HG02981 (cell line): ENCODE results near the gene PLEKHM3.
"Not testable (repeated sequence)": the region's sequence is repeated elsewhere in the genome, so short reads cannot be mapped to it uniquely, and the experiment has no call there.

Source experiments
- ATAC-seq: cut with Tn5 transposase; IDR thresholded peaks from one replicate; pipeline ENCODE4 v1.9.1; 2021; ENCODE audit warnings: mild to moderate bottlenecking, moderate library complexity; ENCODE audit not compliant: unreplicated experiment

Gene PLEKHM3

DNA sequence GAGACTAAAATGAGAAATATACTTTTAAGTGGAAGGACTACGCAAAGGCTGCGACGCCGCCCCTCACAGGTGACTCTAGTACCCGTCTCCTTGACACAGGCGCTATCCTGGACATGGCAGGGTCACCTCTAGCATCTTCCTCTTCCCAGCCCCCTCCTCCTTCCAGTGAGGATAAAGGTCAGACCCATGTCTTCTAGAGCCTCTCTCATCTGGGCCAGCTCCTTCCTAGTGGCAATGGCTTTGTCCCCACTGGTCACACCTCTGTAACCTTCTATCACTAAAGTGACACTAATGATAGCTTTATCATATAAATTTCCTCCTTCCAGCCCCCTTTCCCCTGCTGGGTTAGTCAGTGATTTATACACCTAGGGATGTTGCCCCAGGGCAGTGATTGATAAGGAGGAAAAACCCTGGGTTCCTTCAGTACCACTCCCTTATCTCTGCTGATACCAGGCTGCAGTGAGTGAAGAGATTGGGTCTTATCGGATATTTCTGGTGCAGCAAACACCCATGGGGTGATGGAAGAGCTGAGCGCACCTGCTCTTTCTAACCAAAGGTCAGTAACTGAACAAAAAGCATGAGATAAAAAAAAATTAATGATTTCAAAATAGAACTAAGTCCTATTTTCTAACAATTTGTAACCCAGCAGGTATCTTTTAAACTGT, 193.6 kb downstream of the PLEKHM3 start:
- ATAC-seq: no peak

DNA sequence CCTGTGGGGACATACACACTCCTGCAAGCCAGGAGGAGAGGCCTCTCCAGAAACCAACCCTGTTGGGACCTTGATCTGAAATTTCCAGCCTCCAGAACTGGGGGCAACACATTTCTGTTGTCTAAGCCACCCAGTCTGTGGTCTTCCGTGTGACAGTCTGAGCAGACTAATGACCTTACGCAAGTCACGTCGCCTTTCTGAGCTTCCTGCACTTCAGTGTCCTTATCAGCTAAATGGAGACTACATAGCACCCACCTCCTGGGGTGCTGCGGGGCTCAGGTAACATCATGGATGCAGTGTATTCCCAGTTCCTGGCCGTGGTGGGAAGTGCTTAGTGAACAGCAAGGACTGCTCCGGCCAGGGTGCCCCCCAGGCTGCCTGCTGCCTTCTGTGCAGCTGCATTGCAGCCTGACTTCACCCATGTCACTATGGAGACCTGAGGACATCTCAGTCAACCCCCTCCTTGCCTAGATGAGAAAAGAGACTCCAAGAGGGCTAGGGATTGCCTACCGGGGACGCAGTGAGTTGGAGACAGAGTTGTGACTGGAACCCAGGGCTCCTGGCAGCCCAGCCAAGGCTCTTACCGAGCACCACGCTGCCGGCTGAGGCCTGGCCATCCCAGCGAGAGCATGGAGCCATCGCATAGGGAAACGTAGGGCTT, 194.4 kb downstream of the PLEKHM3 start:
- ATAC-seq: no peak

DNA sequence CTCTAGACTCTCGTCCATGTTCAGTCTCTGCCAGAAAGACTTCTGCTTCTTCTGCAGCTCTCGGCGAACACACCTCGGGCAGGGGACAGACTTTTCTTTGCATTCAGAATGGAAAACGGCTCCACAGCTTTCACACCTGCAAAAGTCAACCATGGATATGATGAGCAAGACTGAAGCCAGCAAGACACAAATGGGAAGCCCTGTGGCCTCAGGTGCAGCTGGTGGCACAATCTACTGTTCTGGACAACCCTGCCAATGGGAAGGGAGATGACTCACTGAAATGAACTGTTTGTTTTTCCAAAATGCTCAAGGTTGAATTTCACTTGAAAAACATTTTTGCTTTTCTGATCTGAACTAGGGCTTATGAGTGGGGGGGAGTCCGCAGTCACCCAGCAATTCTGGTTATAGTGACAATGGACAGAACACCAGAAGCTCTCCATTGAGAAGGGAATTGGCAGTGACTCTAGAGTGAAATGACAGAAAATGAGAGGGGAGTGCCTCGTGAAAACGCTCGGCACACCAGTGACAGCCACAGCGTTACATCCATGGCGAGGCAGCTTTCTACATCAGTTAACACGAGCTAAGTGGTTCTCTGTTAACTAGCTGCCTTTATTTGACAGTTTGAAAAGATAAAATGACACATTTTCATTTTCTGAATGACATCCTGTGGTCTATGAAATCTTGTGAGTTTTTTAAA, 196.8 kb downstream of the PLEKHM3 start:
- ATAC-seq: no peak

DNA sequence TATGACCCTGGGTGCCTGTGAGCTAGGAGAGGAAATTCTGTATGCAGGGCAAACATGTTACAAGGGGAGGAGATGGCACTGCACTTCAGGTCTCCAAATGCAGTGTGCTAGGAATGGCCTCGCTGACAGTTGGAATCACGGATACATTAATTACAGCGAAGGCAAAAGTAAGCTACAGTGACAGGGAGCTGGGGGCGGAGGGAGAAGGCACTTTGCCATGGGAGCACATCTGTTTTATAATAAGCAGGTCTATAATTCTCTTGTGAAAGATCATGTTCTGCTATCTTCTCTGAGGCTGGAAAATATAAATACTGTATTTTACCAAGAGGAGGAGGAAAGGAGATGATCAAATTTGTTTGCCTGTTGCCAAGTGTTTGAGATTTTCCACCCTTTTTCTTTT, 199.3 kb downstream of the PLEKHM3 start:
- no peak for ATAC-seq

DNA sequence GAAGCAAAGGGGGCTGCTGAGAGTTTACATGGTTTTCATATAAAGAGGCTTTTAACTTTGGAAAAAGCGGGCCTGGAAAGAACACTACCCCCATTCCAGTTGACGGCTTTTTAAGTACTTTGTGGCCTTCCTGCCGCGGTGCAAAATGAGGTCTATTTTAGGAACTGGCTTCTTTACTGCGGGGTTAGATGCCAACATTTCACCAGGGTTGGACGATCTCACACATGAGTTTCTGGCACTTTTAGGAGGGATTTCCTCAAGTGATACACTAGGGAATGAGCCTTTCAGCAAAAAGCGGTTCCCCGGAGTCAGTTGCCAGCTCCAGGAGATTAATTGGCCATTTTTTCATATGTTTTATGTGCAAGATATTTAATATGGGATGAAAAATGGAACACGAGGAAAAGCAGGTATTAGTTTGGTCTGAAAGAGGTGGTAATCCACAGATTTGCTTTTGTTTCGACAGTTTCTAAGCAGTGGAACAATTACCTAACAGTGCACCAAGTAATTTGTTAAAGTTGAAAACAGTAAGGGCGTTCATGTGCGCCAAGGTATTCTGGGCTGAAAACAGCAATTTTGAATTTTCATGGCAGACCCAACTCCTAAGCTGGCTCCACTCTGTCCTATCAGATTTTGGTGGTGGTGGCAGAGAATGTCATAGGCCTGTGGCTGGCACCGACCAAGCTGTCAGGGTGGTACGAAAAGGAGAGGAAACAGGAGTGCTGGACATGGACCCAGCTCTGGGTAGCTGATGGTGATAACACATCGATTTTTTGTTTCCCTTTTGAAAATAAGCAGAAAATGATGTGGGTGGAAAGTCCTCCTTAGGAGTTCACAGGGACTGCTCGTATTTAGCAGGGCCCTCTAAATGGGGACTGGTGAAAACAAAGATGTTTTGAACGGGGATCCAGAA, 200.0 kb downstream of the PLEKHM3 start:
- ATAC-seq: no peak

DNA sequence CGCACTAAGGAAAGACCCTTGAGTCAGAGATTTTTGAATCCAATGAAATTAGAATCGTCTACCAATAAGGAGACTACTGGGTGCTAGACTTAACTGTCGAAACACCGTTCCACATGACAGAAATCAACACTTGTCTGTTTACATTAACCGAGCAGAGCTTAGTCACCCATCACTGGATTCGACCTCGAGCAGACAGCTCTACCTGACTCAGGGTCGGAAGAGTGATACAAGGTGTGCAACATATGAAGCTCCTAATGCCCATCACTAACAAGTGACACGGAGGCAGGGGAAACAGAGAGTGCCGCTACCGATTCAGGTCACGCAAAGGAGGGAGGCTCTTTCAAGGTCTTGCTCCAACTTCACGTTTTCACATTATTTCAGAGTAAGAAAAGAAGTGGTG, 201.5 kb downstream of the PLEKHM3 start:
- no peak for ATAC-seq

DNA sequence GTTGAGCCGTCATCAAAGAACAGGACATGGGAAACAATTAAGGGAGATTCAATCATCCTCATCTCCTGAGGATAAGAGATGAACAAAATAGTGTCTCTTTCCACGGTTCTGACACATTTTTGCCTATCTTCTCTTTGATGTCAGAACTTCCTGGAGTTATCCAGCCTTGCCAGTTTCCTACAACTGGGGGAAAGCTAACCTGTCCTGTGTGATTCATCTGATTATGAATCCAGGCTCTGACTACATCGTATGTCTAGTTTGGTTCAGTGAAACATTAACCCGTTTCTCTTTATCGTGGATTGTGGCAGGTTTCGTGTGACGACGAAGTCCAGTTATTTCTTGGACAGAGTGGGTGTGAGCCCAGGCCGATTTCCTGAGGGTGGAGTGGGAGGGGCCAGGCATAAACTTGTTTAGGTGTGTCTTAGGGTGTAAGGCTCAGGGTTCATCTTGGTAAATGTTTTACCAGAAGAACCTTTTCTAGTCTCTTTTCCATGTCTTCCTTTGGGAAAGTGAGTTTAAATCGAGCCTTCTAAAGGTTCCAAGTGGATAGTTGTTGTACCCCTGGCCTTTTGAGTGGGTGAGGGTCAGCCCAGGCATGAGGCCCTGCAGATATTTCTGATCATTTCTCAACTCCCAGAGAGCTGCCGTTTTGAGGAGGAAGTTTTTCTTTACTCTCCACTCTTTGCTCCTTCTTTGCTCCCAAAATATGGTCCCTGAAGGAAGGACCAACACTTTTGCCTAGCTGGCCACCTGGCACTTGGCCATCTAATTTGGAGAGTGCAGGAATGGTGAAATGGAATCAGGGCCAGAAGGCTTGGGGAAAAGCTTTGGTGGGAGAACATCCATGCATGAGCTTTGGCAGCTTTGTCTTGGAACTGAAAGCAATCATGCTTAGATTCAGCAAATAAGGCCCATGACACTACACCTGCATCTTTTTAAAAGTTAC, 205.2 kb downstream of the PLEKHM3 start:
- no peak for ATAC-seq

DNA sequence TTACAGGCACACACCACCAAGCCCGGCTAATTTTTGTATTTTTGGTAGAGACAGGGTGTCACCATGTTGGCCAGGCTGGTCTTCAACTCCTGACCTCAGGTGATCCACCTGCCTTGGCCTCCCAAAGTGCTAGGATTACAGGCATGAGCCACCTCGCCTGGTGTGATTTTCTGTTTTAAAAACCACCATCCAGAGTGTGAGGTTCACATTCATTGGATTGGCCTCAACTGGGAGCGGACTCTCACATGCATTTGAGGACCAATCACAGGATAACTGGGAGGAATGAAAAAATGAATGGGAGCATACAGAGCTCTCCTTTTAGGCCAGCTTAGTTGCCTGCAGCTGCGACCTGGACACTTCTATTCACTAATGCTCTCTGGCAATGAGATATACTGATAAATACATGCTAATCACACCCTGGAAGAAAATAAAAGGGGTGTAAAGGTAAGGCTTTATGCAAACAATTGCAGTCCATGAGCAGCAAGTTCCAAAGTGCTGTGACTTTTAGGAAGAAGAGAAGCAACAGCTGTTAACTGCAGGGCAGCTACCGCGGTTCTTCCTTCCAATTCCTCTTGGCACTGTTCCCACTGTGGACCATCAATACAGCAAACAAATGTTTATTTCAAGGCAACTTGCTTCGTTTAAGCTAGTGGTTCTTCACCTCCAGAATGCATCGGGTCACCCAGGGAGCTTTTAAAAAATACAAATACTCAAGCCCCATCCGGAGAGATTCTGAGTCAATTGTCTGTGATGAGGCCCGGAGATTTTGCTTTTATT, 206.1 kb downstream of the PLEKHM3 start:
- no peak for ATAC-seq

DNA sequence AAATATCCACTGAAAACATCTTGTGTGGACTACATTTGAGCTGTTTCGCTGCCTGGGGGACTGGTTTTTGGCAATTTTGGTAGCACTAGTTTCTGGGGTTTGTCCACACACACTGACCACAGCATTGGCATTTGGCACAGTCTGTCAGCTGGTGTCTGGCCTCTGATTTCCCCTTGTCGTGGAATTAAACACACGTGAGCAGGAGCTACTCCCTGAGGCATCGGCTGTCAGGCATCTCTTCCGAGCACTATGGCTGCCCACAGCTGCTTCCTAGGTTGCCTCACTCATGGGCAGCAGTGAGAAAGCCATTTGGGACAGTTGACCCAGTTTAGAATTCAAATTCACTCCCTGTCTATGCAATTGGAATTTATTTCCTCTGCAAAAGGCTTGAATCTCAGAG, 208.8 kb downstream of the PLEKHM3 start:
- ATAC-seq: no peak

DNA sequence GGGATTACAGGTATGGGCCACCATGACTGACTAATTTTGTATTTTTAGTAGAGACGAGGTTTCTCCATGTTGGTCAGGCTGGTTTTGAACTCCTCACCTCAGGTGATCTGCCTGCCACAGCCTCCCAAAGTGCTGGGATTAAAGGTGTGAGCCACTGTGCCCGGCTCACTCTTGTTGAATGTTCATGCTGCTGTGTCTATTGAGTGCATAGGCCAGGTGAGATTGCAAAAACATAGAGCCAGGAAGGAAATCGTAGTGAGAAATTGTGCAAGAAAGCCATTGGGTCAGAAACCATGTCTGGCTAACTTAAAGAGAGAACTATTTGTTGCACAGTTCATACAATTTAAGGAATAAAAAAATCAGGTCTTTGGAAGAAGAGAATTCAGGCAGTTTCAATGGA, 210.1 kb downstream of the PLEKHM3 start:
- ATAC-seq: no peak

DNA sequence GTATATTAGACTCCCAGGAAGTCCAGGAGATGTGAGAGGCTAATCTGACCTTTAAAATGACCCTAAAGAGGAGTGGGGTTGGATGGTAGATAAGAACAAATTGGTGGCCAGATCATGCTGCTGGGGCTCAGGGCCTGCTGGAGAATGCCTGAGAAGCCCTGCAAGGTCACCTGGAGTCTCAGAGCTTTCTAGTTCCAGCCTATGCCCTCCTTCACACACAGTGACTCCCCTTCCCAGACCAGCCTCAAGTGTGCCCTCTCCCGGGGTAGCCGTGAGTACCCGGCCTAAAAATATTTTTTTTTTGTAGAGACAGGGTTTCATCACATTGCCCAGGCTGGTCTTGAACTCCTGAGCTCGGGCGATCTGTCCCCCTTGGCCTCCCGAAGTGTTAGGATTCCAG, 211.4 kb downstream of the PLEKHM3 start:
- no peak for ATAC-seq

DNA sequence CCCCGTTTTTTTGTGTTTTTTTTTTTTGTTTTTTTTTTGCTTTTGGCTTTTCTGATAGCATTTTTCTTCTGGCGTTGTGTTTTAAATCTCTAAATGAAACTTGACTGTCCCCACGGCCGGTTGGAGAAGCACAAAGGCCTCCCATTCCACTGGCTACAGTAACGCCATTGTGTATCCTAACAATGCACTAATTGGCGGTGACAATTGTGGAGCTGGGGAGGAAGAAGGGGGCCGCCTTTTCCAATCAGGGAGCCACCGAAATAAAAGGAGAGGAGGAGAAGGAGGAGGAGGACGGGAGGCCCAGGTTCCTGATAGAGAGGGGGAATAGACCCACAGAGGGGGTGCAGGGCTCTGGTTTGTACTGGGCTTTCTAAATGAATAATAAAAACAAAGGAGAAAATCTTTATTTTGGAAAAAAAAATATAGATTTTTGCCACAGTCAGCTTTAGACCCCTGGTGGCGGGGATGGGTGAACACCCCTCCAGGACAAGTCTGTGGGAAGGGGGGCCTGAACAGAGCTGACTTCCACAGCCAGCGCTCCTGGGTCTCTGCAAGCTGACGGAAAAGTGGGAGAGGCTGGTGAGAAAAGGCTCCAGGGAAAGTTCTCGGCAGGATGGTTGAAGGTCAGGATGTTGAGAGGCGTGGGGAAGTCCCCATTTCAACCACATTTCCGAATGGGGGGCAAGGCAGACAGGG, 212.0 kb downstream of the PLEKHM3 start:
- no peak for ATAC-seq

DNA sequence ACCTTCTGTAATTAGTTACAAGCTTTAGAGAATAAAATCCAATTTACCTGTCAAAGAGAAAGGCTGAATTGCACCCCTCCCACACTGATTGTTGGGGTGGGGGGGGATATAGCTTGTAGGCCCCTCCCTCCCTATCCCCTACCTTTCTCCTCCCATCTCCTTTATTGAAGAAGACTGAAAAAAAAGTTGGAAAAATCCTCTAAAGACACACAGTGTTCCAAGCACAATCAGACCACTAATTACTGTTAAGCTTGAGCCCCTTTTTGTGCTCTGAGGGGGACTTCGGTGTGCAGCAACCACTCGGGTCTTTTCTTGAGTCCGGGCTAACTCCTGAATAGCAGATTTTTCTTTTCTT, 212.6 kb downstream of the PLEKHM3 start:
- ATAC-seq: no peak

DNA sequence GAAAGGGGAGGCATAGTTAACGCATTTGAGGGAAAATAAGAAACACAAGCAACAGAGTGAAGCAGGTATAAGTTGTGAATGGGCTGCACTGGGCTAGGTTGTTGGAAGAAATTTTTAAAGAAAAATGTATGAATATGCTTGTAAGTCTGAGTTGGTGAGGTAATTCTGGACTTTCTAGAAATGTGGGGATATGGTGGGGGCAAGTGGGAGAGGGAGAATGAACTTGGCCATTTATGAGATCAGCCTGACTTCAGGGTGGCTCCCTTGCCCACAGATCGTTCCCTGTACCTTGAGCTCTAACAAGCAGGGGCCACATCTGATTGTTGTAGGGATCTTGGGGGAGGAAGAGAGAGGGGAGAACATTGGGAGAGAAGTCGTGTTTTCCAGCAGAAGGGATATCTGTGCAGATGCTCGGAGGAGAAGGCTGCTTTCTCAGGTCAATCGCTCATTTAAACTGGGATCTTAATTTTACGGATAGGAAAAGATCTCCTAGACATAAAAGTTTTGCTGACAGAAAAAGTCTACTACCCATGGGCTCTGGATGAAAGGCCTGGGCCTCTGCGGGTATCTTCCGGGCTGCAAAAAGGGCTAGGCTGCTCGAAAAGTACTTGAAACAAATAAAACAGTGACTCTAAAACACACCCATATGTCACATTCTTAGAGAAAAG, 213.1 kb downstream of the PLEKHM3 start:
- ATAC-seq: no peak

DNA sequence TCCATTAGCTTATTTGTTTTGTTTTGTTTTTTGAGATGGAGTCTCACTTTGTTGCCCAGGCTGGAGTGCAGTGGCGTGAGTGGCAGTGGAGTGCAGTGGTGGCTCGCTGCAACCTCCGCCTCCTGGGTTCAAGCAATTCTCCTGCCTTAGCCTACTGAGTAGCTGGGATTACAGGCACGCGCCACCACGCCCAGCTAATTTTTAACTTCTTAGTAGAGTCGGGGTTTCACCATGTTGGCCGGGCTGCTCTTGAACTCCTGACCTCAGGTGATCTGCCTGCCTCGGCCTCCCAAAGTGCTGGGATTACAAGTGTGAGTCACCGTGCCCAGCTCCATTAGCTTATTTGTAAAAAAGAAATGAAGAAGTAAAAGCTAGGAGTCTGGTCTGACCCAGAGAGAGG, 213.7 kb downstream of the PLEKHM3 start:
- not testable (repeated sequence) for ATAC-seq

DNA sequence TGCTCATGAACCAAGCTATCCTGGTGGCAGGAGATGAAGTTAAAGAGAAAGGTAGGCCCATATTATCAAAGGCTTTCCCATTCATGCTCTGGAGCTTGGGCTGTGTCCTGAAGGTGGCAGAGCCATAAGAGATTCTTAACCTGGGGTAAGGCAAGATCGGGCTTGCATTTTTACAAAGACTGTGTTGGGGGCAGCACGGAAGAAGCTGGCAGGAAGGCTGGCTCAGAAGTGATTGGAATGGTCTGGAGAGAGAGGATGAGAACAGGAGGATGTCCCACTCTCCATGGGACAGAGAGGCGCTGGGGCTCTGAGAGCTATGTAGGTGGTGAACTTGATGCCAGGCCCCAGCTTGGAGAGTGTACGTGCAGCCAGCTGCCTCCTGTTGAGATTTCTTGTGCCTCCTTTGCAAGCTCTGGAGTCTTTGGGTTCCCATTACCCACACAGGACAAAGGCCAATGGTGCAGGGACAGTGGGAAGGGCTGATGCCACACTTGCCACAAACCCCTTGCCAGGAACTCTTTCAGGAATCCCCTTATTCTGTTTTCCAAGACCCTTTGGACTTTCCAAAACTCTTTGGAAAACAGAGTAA, 215.0 kb downstream of the PLEKHM3 start:
- ATAC-seq: no peak

DNA sequence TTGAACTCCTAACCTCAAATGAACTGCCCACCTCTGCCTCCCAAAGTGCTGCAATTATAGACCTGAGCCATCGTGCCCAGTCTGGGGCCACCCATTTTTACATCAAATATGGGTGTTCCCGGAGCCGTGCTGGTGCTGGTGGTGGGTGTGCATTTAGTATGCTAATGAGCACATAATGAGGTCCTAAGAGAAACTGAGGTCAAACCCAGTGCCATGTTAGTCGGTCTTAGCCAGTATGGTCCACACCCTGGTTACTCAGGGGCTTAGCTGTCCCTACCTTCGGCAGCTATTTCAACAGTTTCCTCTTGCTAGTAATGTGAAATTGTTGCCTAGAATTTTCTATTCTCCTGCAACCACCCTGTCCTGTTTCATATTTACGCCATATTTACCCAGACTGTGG, 217.2 kb downstream of the PLEKHM3 start:
- no peak for ATAC-seq

DNA sequence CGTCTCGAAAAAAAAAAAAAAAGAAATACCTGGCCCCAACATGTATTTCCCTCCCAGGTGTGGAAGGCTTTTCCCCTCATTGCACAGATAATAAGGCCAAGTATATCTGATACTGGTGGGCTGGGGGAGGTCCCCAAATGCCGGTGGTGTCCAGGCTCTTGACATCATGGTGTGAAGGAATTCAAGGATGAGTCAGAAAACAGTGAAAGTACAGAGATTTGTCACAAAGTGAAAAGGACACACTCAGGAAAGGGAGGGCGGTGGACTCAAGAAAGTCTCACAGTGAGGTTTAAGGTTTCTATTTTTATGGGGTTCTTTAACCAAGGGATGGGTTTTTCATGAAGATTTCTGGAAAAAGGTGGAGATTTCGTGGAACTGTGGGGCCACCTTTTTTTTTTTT, 217.8 kb downstream of the PLEKHM3 start:
- peak; percentile 39 for ATAC-seq
